KOPT-K1 (cell line): ENCODE measurements around the gene SERPINA3.
"Not testable (repeated sequence)": the region's sequence is repeated elsewhere in the genome, so short reads cannot be mapped to it uniquely, and the experiment has no call there.

Source experiments
- H3K27ac ChIP-seq: fragments of 200-600 bp; sonication (generic); 2 replicates; pipeline ENCODE4 v1.5.1; 2016; ENCODE audit warnings: antibody characterized with exemption, mild to moderate bottlenecking, low read depth, low read length; ENCODE audit not compliant: poor library complexity, severe bottlenecking
- H3K36me3 ChIP-seq: fragments of 200-600 bp; sonication (generic); 2 replicates; pipeline ENCODE4 v1.5.1; 2017; ENCODE audit warnings: antibody characterized with exemption, mild to moderate bottlenecking, low read length, moderate library complexity; ENCODE audit not compliant: insufficient read depth
- H3K9me3 ChIP-seq: fragments of 200-600 bp; sonication (generic); 2 replicates; pipeline ENCODE4 v1.5.1; 2017; ENCODE audit warnings: antibody characterized with exemption, low read length, mild to moderate bottlenecking; ENCODE audit not compliant: insufficient read depth, poor library complexity, severe bottlenecking

The SERPINA3 gene

DNA sequence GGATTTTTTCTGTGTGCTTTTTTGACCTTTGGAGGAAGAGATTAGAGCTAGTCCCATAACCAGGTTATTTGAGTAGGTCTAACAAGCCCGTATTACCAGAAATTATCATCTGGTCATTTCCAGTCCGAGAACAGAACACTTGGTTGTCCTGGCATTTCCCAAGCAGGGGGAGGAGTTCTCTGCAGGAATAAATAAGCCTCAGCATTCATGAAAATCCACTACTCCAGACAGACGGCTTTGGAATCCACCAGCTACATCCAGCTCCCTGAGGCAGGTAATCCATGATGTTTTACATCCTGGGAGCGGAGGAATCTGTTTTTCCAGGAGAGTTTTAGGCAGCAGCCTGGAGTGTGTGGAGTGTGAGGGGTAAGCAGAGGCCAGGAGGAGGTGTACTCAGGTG is at the start of gene SERPINA3:
TSS of gene SERPINA3 (plus strand) at position 218 of the 400 bp plus-strand sequence. CDS start 2,051 bp downstream, outside the sequence.
- Histone ChIP-seq H3K9me3 (peaks cover 4% of the 10 kb centered on the region), H3K36me3 (no peaks in the 10 kb centered on the region), H3K27ac (no peak within 1 kb of the TSS)

DNA sequence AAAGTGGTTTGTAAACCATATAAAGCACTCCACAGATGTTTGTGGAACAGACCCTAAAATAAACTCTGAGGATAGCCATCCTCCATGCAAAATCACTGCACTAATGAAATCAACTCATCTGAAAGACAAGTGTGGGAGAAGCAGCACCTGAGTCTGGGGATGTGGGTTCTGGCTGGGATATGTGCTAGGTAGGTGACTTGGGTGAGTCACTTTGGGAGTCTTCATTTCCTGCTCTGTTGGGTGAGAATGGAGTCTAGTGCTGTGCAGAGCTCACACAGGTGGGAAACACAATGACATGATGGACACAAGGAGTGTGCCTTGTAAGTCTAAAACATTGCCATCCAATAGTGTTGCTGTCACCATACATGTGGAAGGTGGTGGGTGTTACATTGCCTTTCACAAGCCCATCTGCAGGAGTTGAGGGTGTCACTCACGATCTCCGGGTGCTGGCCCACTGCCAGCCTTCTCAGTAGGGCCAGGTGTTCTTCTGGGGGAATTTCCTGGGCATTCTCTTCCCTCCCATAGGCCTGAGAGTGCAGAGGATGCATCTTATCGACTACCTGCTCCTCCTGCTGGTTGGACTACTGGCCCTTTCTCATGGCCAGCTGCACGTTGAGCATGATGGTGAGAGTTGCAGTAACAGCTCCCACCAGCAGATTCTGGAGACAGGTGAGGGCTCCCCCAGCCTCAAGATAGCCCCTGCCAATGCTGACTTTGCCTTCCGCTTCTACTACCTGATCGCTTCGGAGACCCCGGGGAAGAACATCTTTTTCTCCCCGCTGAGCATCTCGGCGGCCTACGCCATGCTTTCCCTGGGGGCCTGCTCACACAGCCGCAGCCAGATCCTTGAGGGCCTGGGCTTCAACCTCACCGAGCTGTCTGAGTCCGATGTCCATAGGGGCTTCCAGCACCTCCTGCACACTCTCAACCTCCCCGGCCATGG is 49.0 kb upstream of the SERPINA3 start:
- no peaks in the 10 kb centered on the region for H3K36me3 ChIP-seq
- H3K9me3 ChIP-seq, result no peaks in the 10 kb centered on the region
- no peak overlapping the region for H3K27ac ChIP-seq

GRCh38 chr14:94564381-94564780 is 47.8 kb upstream of the SERPINA3 start:
- H3K36me3 ChIP-seq, result no peaks in the 10 kb centered on the region
- H3K27ac ChIP-seq, result no peak overlapping the region
- H3K9me3 ChIP-seq, result no peaks in the 10 kb centered on the region

DNA sequence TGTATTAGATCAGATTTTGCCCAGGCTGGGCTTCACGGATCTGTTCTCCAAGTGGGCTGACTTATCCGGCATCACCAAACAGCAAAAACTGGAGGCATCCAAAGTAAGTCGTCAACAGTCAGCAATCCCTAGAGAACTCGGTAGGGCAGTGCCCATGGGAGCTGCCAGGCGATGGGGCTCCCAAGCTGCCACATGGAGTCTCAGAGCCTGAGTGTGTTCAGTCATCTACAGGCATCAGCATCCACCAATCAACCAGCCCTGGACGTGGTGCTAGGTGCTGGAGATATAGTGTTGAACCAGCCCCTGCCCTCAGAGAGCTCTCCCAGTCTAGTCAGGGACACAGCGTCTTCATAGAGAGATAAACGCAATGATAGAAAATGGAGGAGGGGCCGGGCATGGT is 44.0 kb upstream of the SERPINA3 start:
- H3K36me3 ChIP-seq, result no peaks in the 10 kb centered on the region
- H3K9me3 ChIP-seq, result no peaks in the 10 kb centered on the region
- no peak overlapping the region for H3K27ac ChIP-seq

DNA sequence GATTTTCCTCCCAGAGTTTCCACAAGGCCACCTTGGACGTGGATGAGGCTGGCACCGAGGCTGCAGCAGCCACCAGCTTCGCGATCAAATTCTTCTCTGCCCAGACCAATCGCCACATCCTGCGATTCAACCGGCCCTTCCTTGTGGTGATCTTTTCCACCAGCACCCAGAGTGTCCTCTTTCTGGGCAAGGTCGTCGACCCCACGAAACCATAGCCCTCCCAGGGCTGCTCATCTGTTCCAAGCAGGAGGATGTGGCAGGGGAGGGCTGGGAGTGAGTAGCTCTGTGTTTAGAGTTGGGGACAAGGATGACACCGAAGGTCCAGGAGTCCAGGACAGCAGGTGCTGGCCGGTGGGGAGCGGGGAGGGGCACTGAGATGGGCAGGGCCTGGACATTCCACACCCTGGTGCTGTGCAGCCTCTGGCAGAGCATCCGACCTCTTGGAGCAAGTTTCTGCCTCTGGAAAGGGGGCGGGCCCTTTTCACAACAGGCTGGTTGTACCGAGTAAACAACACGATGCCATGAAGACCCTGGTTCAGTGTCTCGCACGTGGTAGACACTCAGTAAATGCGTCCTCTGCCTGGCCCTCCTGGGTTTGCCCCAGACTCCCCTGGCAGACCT is 42.7 kb upstream of the SERPINA3 start:
- no peaks in the 10 kb centered on the region for H3K9me3 ChIP-seq
- H3K27ac ChIP-seq, result no peak overlapping the region
- H3K36me3 ChIP-seq, result no peaks in the 10 kb centered on the region

- H3K27ac ChIP-seq, result no peak overlapping the region
- H3K9me3 ChIP-seq, result no peaks in the 10 kb centered on the region
- H3K36me3 ChIP-seq, result no peaks in the 10 kb centered on the region
These were observed 42.2 kb upstream of the SERPINA3 start for GRCh38 chr14:94570002-94570400.

DNA sequence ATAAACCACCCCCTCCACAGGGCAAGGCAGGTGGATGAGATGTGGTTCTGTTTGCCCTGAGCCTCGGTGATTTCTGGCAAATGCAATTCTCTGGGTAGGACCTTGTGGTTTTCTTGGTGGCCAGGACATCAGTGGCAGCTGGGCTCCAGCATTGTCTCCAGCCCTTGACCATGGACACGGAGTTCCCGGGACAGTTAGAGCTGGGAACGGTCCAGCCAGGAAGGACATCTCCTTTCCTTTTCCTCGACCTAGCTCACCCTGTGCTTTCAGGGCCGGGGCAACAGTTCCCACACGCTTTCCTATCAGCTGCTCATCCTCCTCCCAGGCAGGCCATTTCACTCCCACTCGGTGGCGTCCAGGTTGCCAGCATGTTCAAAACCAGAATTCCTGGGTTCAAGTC is 41.8 kb upstream of the SERPINA3 start:
- Histone ChIP-seq H3K9me3 (no peaks in the 10 kb centered on the region), H3K27ac (no peak overlapping the region), H3K36me3 (no peaks in the 10 kb centered on the region)

DNA sequence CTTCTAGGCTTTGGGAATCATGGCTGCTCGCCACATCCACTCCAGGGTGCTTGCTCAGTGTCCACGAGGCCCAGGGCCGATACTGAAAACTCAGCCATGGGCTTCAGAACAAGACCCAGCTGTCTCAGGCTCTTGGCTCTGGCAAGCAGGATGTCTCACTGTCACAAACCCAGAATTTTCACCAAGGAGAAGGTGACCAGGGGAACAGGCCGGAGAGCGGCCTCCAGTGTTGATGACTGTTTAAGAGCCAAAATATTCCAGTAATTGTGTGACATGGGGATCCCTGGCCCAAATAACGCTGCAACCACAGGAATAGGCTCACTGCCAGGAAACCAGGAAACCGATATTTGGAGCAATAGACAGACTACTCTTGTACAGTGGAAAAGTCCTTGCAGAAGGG is 40.8 kb upstream of the SERPINA3 start:
- H3K27ac ChIP-seq, result no peak overlapping the region
- H3K9me3 ChIP-seq, result no peaks in the 10 kb centered on the region

GRCh38 chr14:94571950-94572349 is 40.2 kb upstream of the SERPINA3 start:
- H3K36me3 ChIP-seq, result no peaks in the 10 kb centered on the region

More for the DNA sequence above, 40.8 kb upstream of the SERPINA3 start:
- H3K36me3 ChIP-seq, result no peaks in the 10 kb centered on the region

DNA sequence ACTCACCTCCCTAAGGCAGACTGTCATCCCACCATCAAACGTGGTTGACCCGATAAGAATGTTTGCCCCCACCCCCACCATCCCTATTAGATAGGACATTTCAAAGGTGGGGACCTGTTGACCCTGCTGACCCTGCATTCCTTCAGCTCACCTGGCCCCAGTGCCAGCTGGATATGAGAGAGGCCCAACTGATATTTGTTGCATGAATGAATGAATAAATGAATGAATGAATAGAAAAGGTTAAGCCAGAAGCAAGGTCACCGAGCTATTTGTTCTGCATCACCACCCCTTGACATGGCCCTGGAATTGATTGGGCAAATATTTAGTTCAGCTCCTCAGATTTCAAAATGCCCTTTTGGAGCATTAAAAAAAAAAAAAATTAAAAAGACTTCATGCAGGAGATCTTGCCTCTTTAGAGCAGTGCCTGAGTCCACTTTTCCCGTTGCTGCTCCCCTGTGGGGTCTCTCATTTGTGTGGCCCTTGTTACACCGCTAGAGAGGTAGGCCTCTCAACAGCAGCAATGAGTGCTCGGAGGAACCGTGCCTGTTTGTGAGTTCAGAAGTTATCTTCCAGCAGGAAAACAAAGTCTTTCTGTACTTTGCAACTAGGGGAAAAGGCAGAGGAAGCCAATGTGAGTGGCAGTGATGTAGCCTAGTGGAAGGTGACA is 39.4 kb upstream of the SERPINA3 start:
- no peaks in the 10 kb centered on the region for H3K36me3 ChIP-seq
- H3K9me3 ChIP-seq, result no peaks in the 10 kb centered on the region
- H3K27ac ChIP-seq, result no peak overlapping the region

More at GRCh38 chr14:94571950-94572349, 40.2 kb upstream of the SERPINA3 start:
- Histone ChIP-seq H3K27ac (no peak overlapping the region), H3K9me3 (no peaks in the 10 kb centered on the region)

DNA sequence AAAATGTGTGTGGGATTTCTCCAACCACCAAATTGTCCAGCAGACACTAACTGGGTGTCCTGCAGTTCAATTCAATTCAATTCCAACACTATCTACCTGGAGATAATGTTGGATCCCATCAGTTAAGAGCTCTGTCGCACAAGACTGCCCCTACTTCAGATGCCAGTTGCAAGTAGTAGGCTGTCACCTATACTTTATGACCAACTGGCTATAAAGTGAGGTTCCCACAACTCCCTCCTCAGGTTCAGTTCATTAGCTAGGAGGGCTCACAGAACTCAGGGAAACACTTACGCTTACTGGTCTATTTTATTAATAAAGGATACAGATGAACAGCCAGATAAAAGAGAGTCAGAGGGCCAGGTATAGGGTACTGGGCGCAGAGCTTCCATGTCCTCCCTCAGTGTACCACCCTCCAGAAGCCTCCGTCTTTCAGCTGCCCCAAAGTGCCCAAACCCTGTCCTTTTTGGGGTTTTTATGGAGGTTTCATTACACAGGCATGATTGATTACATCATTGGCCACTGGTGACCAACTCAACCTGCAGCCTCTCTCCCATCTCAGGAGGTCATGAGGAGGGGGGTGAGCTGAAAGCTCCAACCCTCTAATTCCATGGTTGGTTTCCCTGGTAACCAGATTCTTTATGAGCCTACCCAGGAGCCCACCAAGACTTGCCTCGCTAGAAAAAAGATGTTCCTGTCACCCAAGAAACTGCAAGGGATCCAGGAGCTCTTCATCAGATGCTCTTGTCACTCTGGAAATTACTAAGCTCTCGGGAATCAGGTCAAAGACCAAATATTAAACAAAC is 38.5 kb upstream of the SERPINA3 start:
- Histone ChIP-seq H3K36me3 (no peaks in the 10 kb centered on the region), H3K27ac (no peak overlapping the region)

GRCh38 chr14:94574336-94574735 is 37.9 kb upstream of the SERPINA3 start:
- H3K9me3 ChIP-seq, result no peaks in the 10 kb centered on the region
- H3K27ac ChIP-seq, result no peak overlapping the region
- H3K36me3 ChIP-seq, result no peaks in the 10 kb centered on the region

More for the DNA sequence above, 38.5 kb upstream of the SERPINA3 start:
- no peaks in the 10 kb centered on the region for H3K9me3 ChIP-seq

DNA sequence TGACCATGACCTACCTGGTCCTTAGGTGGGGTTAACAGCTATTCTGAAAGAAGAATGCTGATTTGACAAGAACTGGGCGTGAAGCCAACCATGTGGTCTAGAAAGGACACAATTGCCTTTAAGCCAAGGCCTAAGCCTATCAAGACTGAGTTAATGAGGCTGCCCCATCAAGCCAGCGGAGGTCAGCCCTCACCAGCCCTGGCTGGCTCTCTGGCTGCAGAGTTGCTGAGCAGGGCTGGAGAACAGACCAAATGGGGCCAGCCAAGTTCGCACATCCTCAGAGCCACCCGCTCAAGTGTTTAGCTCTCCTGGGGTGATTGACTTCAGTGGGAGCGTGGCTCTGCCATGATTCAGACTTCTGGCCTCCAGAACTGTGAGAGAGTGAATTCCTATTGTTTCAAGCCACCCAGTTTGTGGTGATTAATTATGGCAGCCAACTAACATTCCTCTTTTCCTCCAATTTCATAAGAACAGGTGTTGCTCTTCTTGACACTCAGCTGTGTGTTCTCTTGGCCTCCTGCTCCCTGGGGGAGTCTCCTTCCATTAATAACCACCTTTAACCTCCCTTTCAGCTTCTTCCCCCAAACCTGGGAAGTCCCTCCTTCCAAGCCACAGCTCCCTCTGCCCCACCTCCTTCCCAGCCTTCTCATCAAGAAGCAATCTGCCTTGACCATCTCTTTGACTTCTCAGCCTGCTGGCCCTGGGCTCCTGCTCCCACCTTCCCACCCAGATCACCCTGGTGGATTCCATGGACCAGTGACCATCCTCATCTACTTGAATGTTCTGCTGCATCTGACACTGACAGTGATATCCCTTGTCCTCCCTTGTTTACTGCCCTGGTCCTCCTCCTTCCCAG is 36.2 kb upstream of the SERPINA3 start:
- Histone ChIP-seq H3K36me3 (no peaks in the 10 kb centered on the region), H3K27ac (no peak overlapping the region), H3K9me3 (no peaks in the 10 kb centered on the region)

DNA sequence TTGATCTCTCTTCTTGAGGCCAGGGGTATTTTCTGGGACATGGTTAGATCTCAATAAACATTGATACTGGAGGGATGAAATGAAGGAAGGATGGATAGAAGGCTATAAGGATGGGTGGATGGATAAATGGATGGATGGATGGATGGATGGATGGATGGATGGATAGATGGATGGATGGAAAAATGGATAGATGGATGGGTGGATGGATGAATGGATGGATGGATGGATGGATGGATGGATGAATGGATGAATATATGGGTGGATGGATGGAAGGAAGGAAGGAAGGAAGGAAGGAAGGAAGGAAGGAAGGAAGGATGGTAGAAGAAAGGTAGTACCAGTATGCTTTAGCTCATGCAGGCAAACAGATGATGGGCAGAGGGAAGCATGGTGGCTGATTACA is 34.7 kb upstream of the SERPINA3 start:
- not testable (repeated sequence) for H3K27ac ChIP-seq, H3K9me3 ChIP-seq, H3K36me3 ChIP-seq
